ENCODE measurements around the gene NUP93. TPM values are rescaled to one million over a fixed set of nuclear protein-coding genes. Genes with fewer than 3 reads are reported as not detected.

NUP93 gene
- total RNA-seq, 1 experiment from 2014 or later, result 144 TPM

GRCh38 chr16:56880685-56881084, 150.8 kb downstream of the NUP93 start:
- ATAC-seq (no peak), DNase-seq (ENCODE audit: low read depth, low spot score) (no peak)
- no TSS peak for BruUV-seq (replicated peaks)
- Histone ChIP-seq H3K36me3 (ENCODE audit: control insufficient read depth in 1 of 2, insufficient read depth in 2 of 2, low read length in 2 of 2) (no peaks in the 10 kb centered on the region), H4K20me1 (ENCODE audit: insufficient read depth) (no peaks in the 10 kb centered on the region), H3K9me2 (ENCODE audit: insufficient read depth) (no peaks in the 10 kb centered on the region), H3K27me3 (ENCODE audit: insufficient read depth, low read length) (no peaks in the 10 kb centered on the region), H3K4me2 (ENCODE audit: low read length) (no peak overlapping the region), H3K4me3 (replicated peaks in 1 of 2; ENCODE audit: low read depth in 1 of 2, low read length in 2 of 2) (no peak overlapping the region), H3K27ac (ENCODE audit: low read depth, low read length) (no peak overlapping the region), H3K9me3 (ENCODE audit: control insufficient read depth in 1 of 2, insufficient read depth in 1 of 2, low read depth in 1 of 2, low read length in 2 of 2) (no peaks in the 10 kb centered on the region), H3K79me2 (ENCODE audit: insufficient read depth, low read length) (no peaks in the 10 kb centered on the region), H3K4me1 (ENCODE audit: control insufficient read depth in 1 of 2, insufficient read depth in 2 of 2, low read length in 2 of 2) (no peaks in the 10 kb centered on the region), H2AFZ (ENCODE audit: low read depth, low read length, poor library complexity, severe bottlenecking) (no peak overlapping the region), H3K9ac (ENCODE audit: low read length) (no peak overlapping the region)
- ChIA-PET CTCF (no interaction called here), RAD21 (ENCODE audit: low non-redundant PET in 1 of 2, low total read pairs in 2 of 2, uncharacterized antibody in 2 of 2, unreplicated experiment in 2 of 2) (no interaction called here), POLR2A (no interaction called here)
- no peak for TF ChIP-seq RAD21 (IDR thresholded peaks at IDR 0.05; ENCODE audit: low read depth)
- TF ChIP-seq YY1 (IDR thresholded peaks at IDR 0.05; ENCODE audit: extremely low read depth, insufficient replicate concordance, low read depth, low read length), result no peak
- TF ChIP-seq EZH2 (IDR thresholded peaks at IDR 0.05), result no peak
- no peak for TF ChIP-seq FOSL1 (IDR thresholded peaks at IDR 0.05; ENCODE audit: low read depth)
- no peak for TF ChIP-seq POLR2AphosphoS5 (IDR thresholded peaks at IDR 0.05; ENCODE audit: low read depth, low read length)
- TF ChIP-seq POLR2A (IDR thresholded peaks at IDR 0.05; ENCODE audit: borderline replicate concordance, extremely low read depth, insufficient read depth, insufficient read length), result no peak
- TF ChIP-seq SRF (IDR thresholded peaks at IDR 0.05; ENCODE audit: low read depth), result no peak
- no peak for TF ChIP-seq ZFX (IDR thresholded peaks at IDR 0.05)
- no peak for TF ChIP-seq EZH2phosphoT487 (IDR thresholded peaks at IDR 0.05; ENCODE audit: borderline replicate concordance)
- TF ChIP-seq ZBTB33 (IDR thresholded peaks at IDR 0.05; ENCODE audit: extremely low read depth, insufficient replicate concordance, low read length), result no peak
- TF ChIP-seq SP1 (IDR thresholded peaks at IDR 0.05; ENCODE audit: low read depth), result no peak
- TF ChIP-seq TCF7L2 (IDR thresholded peaks at IDR 0.05; ENCODE audit: borderline replicate concordance, extremely low read depth, insufficient read depth, insufficient read length), result no peak
- no peak for TF ChIP-seq JUND (IDR thresholded peaks at IDR 0.05)
- intact Hi-C loops (cut with micrococcal nuclease), result no loop called here

Measured in HCT116 (cell line).